Activated CD4-positive, alpha-beta T cell treated with anti-CD3 and anti-CD28 coated beads, Interleukin-2, amount 50 U/mL, for 48 hours (primary cell): ENCODE measurements around the gene RPRML.
A peak's percentile ranks its signal among the peaks of the same experiment; 100 is the strongest.

Source experiments
- DNase-seq, 2 experiments: peaks; one replicate each; pipeline ENCODE4 v3.0.0-alpha.2; 2020

The RPRML gene

DNA sequence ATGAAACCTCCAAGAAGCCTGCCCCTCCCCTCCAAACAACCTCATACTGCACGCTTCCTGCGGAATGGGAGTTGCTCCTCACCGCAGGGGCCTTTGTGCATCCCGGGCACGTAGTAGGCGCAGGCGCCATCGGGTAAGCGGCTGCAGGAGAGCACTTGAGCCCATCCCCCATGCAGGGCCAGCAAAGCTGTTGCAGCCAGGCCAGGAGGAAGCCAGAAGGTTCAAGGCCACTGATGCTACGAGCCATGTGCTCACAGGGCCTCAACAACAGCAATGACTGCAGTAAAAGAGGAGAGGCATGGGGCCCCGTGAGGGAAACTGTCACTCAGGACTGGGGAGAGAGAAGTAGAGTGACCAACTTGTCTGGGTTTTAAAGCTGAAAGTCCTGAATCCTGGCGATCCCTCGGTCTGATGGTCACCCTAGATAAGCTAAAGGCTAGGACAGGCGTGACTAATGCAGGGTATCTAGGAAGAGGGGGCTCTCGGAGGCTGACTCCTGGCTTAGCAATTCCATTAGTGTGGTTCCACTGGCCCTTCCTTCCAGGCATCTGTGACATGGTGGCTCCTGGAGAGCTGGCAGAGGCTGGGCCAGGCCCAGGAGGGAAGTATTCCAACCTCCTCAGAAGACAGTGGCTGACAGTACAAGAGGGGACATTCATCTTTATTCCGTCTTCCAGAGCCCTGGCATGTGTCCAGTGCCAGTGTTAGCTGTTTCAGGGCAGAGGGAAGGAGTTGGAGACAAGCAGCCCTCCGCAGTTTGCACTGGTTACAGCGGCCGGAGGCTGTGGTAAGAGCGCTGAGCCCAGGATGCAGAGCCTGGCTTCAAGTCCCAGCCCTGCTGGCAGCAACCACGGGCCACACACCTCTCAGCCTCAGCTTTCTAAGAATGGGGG, 35.3 kb downstream of the RPRML start:
- DNase-seq: peak; percentile 17 to 33

GRCh38 chr17:46943218-46943500, 35.9 kb downstream of the RPRML start:
- DNase-seq: no peak

- peak; percentile 57 to 67 for DNase-seq
These were observed 36.4 kb downstream of the RPRML start for GRCh38 chr17:46942441-46943217.

DNA sequence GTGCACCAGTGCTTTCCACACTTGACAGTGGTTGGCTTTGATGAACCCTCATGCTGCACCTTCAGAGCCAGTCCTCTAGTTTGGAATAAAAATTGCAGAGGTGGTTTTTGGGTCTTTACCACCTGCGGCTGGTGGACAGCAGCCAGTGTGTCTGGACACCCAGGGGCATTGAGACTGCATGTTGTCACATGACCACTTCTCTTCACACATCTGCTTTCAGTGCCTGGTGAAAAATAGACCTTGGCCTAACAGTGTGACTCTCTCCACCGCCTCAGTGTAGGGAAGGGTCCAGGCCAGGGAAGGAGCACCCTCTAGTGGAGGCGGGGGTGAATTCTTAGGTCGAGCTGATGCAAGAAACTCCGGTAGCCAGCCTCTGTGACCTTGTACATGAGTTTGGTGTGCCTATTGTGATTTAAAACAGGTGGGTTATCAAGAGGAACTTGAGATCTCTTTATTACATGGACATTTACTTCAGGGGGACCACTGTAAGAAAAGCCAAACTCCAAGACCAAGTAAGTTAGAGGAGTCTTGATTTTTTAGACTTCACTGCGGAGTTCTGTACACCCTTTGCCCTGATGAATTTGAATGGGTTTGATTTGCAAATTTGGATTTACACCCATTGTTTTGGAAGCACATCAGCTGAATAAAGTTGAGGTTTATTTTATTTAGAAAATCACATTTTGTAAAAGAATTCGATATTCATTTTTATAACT, 38.2 kb downstream of the RPRML start:
- DNase-seq: peak; percentile 72 to 78

- no peak for DNase-seq
These were observed 43.3 kb downstream of the RPRML start for GRCh38 chr17:46935658-46936266.

DNA sequence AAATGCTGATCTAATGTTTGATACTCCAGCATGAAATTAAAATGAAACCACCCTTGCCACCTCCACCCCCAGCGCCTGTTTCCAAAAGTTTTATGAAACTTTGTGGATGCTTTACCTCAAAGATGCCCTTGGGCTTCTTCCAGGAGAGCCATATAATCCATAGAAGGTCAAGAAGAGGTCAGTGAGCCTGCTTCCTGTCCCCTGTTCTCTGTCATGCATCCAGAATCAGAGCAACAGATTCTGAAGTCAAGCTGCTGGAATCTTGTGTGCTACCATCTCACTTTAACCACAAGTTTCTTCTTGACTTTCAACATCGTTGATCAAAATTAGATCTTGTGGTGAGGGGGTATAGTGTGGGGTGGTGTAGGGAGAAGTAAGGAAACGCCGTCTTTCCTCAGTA, 47.5 kb downstream of the RPRML start:
- no peak for DNase-seq

DNA sequence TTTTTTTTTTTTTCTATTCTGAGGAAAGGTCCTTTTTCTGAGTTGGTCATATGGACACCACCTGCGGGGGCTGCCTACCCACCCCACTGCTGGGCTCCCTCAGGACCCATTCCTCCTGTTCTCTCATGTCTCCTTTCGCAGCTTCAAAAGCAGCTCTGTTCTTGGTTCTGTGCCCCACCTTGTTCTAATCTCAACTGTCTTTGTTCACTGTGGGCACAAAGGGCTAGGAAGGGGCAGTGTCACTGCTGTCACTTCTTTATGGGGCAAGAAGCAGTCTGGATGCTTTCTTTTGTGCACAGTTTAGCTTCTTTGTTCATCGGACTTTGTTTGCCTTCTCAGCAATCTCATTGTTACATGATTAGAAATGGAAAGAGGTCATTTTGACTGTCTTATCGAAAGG, 49.0 kb downstream of the RPRML start:
- no peak for DNase-seq

GRCh38 chr17:46929413-46929812, 49.6 kb downstream of the RPRML start:
- DNase-seq: no peak

GRCh38 chr17:46928467-46929261, 50.4 kb downstream of the RPRML start:
- DNase-seq: no peak
